NB4 (cell line): Measurements from ENCODE around the gene DPY19L1.

Source experiments
- CTCF ChIP-seq: IDR thresholded peaks from one replicate; pipeline ENCODE4 v1.5.1; 2012; ENCODE audit warnings: low read depth, low read length
- MAX ChIP-seq: IDR thresholded peaks from 2 replicates; pipeline ENCODE4 v1.6.1; 2011; ENCODE audit warnings: low read depth, low read length
- MYC ChIP-seq: IDR thresholded peaks from 2 replicates; pipeline ENCODE4 v1.6.1; 2011; ENCODE audit warnings: low read depth, low read length
- POLR2A ChIP-seq: IDR thresholded peaks from 2 replicates; pipeline ENCODE4 v1.6.1; 2011; ENCODE audit warnings: mild to moderate bottlenecking; ENCODE audit not compliant: insufficient read length; ENCODE audit errors: extremely low read depth

- no peak for TF ChIP-seq CTCF
- no peak for TF ChIP-seq POLR2A
- TF ChIP-seq MYC = no peak
- TF ChIP-seq MAX = no peak
Measured at GRCh38 chr7:34952822-34953221, 84.5 kb downstream of the DPY19L1 start.
